Right lobe of liver (tissue), 6 donors: ENCODE results near the gene NCKAP5. TPM values are rescaled to one million over a fixed set of nuclear protein-coding genes. Genes with fewer than 3 reads are reported as not detected.

ENCODE experiments used
- ATAC-seq, 4 donors: fragments of 200-7000 bp; cut with Tn5 transposase; one replicate each; pipeline ENCODE4 v1.9.1; 2020; ENCODE audit warnings: mild to moderate bottlenecking in 4 of 4, moderate library complexity in 4 of 4
- DNase-seq, 3 donors: peaks; one replicate each; pipeline ENCODE4 v3.0.0-alpha.2; 2020
- H3K27ac ChIP-seq, 3 donors: fragments of 200-600 bp; one replicate each; pipeline ENCODE4 v1.8.0; 2022
- H3K27me3 ChIP-seq, 2 donors: fragments of 200-600 bp; one replicate each; pipeline ENCODE4 v1.8.0; 2022
- H3K36me3 ChIP-seq, 4 donors: fragments of 200-600 bp; sonication (generic) in 1 of 4; one replicate each; pipeline versions ENCODE4 v1.5.1 to v1.8.0; 2017 to 2022; ENCODE audit warnings: control low read depth in 1 of 4
- H3K4me1 ChIP-seq, 4 donors: fragments of 200-600 bp; sonication (generic) in 1 of 4; one replicate each; pipeline versions ENCODE4 v1.5.1 to v1.8.0; 2017 to 2022; ENCODE audit warnings: control low read depth in 1 of 4
- H3K4me3 ChIP-seq, 3 donors: fragments of 200-600 bp; one replicate each; pipeline ENCODE4 v1.8.0; 2022
- H3K9me3 ChIP-seq, 4 donors: fragments of 200-600 bp; sonication (generic) in 1 of 4; one replicate each; pipeline versions ENCODE4 v1.5.1 to v1.8.0; 2017 to 2022; ENCODE audit warnings: control low read depth in 1 of 4
- POLR2A ChIP-seq: fragments of 450-650 bp; IDR thresholded peaks from one replicate; pipeline ENCODE4 v1.6.1; 2017; ENCODE audit warnings: antibody characterized with exemption, mild to moderate bottlenecking
- WGBS: methylation state at CpG from one replicate; pipeline ENCODE4 v1.1.6; 2018; ENCODE audit warnings: low coverage, low lambda C conversion rate; ENCODE audit not compliant: insufficient coverage; ENCODE audit errors: missing lambda C conversion rate; 5-methylcytosine and 5-hydroxymethylcytosine counted together
- intact Hi-C, 2 donors: fragments of 100-400 bp; cut with DNase I; formaldehyde crosslinking; loops; one replicate each; pipeline versions ENCODE4 v1.11.2 to v1.14.1; 2022
- total RNA-seq, 6 experiments: library from RNA; depleted of rRNA in 2 of 6; stranded (reverse); fragments of >200 nt in 2 of 6; fragmentation: NEBNext Ultra II Directional in 3 of 6; extraction: Animal tissue kit (Norgen Biotek cat#: 25700) in 3 of 6; gene quantifications; one replicate each; pipeline versions ENCODE4 v1.1.0 to v1.2.4, GENCODE V29; 2016 to 2023
- TF ChIP-seq, protein P1 (sequence below), 4 donors: fragments of 200-600 bp in 3 of 4; fragments of 450-650 bp in 1 of 4; IDR thresholded peaks; one replicate each; pipeline versions ENCODE4 v1.5.1 to v1.8.0; 2016 to 2022; ENCODE audit warnings: antibody characterized with exemption in 4 of 4, mild to moderate bottlenecking in 2 of 4
- donor health status: DM: no; HTN: yes; CAD: no.
- donor health status: DM: no; HTN: no; CAD: no.
- donor health status: DM: no; HTN: no; CAD: no.
- donor health status: DM: no; HTN: yes; CAD: no.
- donor health status: DM: no; HTN: yes; CAD: no.

Gene NCKAP5
- total RNA-seq, 6 experiments from 2014 or later = 3.6 to 11.7 (median 6.9) TPM

- no peak for DNase-seq
Observed at GRCh38 chr2:132845339-132845738, 722.9 kb downstream of the NCKAP5 start.

DNA sequence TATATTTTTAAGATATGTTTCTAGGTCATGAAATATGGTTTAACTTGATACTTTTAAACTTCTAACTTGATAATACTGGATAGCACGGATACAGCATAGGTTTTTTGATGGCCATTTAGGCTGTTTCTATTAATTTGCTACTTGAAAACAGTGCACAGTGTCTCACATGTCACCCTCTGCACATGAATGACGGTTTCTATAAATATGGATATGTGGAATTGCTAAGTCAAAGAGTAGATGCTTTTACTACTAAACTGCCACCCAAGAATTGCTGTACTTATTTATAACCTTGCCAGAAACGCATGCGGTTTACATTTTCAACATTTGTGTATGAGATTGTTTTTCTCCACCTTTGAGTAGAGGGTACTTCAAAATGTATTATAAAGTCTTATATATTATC lies 723.7 kb downstream of the NCKAP5 start:
- 83% methylated on average over 4 of the region's 4 CpGs for WGBS
- no peaks in the 10 kb centered on the region for H3K4me1 ChIP-seq
- H3K27ac ChIP-seq = no peak overlapping the region
- H3K36me3 ChIP-seq = no peaks in the 10 kb centered on the region
- ATAC-seq = no peak
- DNase-seq = no peak
- TF ChIP-seq, protein P1, sequence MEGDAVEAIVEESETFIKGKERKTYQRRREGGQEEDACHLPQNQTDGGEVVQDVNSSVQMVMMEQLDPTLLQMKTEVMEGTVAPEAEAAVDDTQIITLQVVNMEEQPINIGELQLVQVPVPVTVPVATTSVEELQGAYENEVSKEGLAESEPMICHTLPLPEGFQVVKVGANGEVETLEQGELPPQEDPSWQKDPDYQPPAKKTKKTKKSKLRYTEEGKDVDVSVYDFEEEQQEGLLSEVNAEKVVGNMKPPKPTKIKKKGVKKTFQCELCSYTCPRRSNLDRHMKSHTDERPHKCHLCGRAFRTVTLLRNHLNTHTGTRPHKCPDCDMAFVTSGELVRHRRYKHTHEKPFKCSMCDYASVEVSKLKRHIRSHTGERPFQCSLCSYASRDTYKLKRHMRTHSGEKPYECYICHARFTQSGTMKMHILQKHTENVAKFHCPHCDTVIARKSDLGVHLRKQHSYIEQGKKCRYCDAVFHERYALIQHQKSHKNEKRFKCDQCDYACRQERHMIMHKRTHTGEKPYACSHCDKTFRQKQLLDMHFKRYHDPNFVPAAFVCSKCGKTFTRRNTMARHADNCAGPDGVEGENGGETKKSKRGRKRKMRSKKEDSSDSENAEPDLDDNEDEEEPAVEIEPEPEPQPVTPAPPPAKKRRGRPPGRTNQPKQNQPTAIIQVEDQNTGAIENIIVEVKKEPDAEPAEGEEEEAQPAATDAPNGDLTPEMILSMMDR (IDR thresholded peaks at IDR 0.05) = no peak
- TF ChIP-seq POLR2A = no peak
- H3K27me3 ChIP-seq = no peaks in the 10 kb centered on the region
- no peaks in the 10 kb centered on the region for H3K9me3 ChIP-seq
- H3K4me3 ChIP-seq = no peak overlapping the region
- intact Hi-C loops = no loop called here

More at GRCh38 chr2:132845339-132845738, 722.9 kb downstream of the NCKAP5 start:
- intact Hi-C loops = no loop called here
- no peak overlapping the region for H3K4me3 ChIP-seq
- no peaks in the 10 kb centered on the region for H3K27me3 ChIP-seq
- no peaks in the 10 kb centered on the region for H3K36me3 ChIP-seq
- no peaks in the 10 kb centered on the region for H3K9me3 ChIP-seq
- no peak for TF ChIP-seq POLR2A
- TF ChIP-seq, protein P1 (IDR thresholded peaks at IDR 0.05) = no peak
- no peak for ATAC-seq
- no peak overlapping the region for H3K27ac ChIP-seq
- H3K4me1 ChIP-seq = no peaks in the 10 kb centered on the region

DNA sequence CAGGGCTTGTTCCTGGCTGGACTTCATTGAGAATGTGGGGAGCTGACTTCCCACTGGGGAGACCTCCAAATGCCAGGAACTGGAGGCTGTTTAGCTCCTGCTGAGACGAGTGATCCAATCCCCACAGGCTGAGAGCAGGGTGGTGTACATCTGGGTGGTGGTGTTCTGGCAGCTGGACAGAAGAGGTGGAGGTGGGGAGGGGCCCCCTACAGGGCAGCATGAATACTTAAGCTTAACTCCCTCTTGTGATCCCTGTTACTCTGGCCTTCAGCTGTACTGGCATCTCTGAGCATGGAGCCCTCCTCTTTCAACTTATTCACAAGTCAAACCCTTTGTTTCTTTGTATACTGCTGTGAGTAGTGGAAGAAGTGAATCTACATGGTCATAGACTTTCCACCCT lies 730.5 kb downstream of the NCKAP5 start:
- 100% methylated on average over 1 of the region's 1 CpG for WGBS
- DNase-seq (no peak), ATAC-seq (no peak)
- Histone ChIP-seq H3K27ac (no peak overlapping the region), H3K4me3 (no peak overlapping the region), H3K4me1 (no peaks in the 10 kb centered on the region), H3K27me3 (no peaks in the 10 kb centered on the region), H3K9me3 (no peaks in the 10 kb centered on the region), H3K36me3 (no peaks in the 10 kb centered on the region)
- intact Hi-C loops = no loop called here
- TF ChIP-seq POLR2A = no peak
- TF ChIP-seq, protein P1 (IDR thresholded peaks at IDR 0.05) = no peak

GRCh38 chr2:132830321-132830827 lies 737.9 kb downstream of the NCKAP5 start:
- no peak for DNase-seq
- H3K4me1 ChIP-seq = no peaks in the 10 kb centered on the region
- H3K27ac ChIP-seq = no peak overlapping the region
- no peaks in the 10 kb centered on the region for H3K27me3 ChIP-seq
- H3K9me3 ChIP-seq = no peaks in the 10 kb centered on the region
- no peak for TF ChIP-seq POLR2A
- TF ChIP-seq, protein P1 (IDR thresholded peaks at IDR 0.05) = no peak
- 46% methylated on average over 3 of the region's 3 CpGs for WGBS
- no peak for ATAC-seq
- H3K36me3 ChIP-seq = no peaks in the 10 kb centered on the region
- H3K4me3 ChIP-seq = no peak overlapping the region
- intact Hi-C loops = no loop called here

- DNase-seq (no peak), ATAC-seq (no peak)
- H3K9me3 ChIP-seq = no peaks in the 10 kb centered on the region
- intact Hi-C loops = no loop called here
- H3K36me3 ChIP-seq = no peaks in the 10 kb centered on the region
- H3K4me3 ChIP-seq = no peak overlapping the region
- 97% methylated on average over 2 of the region's 2 CpGs for WGBS
- H3K4me1 ChIP-seq = no peaks in the 10 kb centered on the region
- no peak overlapping the region for H3K27ac ChIP-seq
- TF ChIP-seq POLR2A = no peak
- TF ChIP-seq, protein P1 (IDR thresholded peaks at IDR 0.05) = no peak
- no peaks in the 10 kb centered on the region for H3K27me3 ChIP-seq
Observed at GRCh38 chr2:132825601-132826000, 742.7 kb downstream of the NCKAP5 start.
